Measurements from ENCODE around the gene SPEG. TPM values are rescaled to one million over a fixed set of nuclear protein-coding genes. Genes with fewer than 3 reads are reported as not detected.

The SPEG gene
- total RNA-seq, 1 donor from 2014 or later: 71.2 TPM

DNA sequence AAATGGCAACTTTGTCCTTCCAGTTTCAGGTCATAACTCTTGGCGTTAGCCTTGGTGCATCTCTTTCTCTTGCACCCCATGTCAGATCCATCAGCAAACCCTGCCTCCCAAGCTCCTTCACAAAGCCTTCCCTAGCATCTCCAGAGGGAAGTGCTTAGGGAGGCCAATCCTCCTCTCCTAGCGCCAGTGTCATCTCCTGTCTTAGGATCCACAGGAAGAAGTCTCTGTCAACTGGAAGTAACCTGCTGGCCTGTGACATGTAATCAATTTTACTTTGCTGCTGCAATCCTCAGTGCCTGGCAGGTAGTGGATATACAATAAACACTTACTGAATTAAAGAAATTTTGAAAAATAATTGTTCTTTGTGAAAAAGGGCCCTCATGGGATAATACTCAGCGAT, 39.0 kb upstream of the SPEG start:
- H4K20me1 ChIP-seq (ENCODE audit: insufficient read depth, low read length): no peaks in the 10 kb centered on the region
- H2AFZ ChIP-seq (ENCODE audit: low read depth, low read length): no peak overlapping the region
- no peak overlapping the region for H3K4me3 ChIP-seq (ENCODE audit: insufficient read depth, low read depth, low read length)
- no peak overlapping the region for H3K27ac ChIP-seq (ENCODE audit: low read depth, low read length)
- H3K4me3 Mint-ChIP-seq (ENCODE audit: unreplicated experiment): no peak overlapping the region
- FAIRE-seq: no peak
- peaks cover 11% of the 10 kb centered on the region for H3K27me3 Mint-ChIP-seq (ENCODE audit: low read depth, unreplicated experiment)
- H3K9ac ChIP-seq (ENCODE audit: low read length): no peak overlapping the region
- no peak for DNase-seq (ENCODE audit: low read depth)
- no peak overlapping the region for H3K27ac Mint-ChIP-seq (ENCODE audit: unreplicated experiment)
- H3K9me3 ChIP-seq (ENCODE audit: insufficient read depth, low read depth, low read length): no peaks in the 10 kb centered on the region
- no peak overlapping the region for H3K4me2 ChIP-seq (ENCODE audit: low read length)
- H3K27me3 ChIP-seq (ENCODE audit: insufficient read depth, low read length): no peaks in the 10 kb centered on the region
- H3K79me2 ChIP-seq (ENCODE audit: insufficient read depth, low read length): no peaks in the 10 kb centered on the region
- no peaks in the 10 kb centered on the region for H3K36me3 ChIP-seq (ENCODE audit: insufficient read depth, low read length)
- H3K4me1 Mint-ChIP-seq (ENCODE audit: low read depth, unreplicated experiment): peaks cover 13% of the 10 kb centered on the region
- H3K9me3 Mint-ChIP-seq (ENCODE audit: unreplicated experiment): no peaks in the 10 kb centered on the region
- H3K36me3 Mint-ChIP-seq (ENCODE audit: low read depth, unreplicated experiment): no peaks in the 10 kb centered on the region
- peaks cover 3% of the 10 kb centered on the region for H3K4me1 ChIP-seq (ENCODE audit: insufficient read depth, low read length)
- TF ChIP-seq EZH2 (IDR thresholded peaks at IDR 0.05; ENCODE audit: insufficient read depth, low read length): no peak
- TF ChIP-seq, protein P1, sequence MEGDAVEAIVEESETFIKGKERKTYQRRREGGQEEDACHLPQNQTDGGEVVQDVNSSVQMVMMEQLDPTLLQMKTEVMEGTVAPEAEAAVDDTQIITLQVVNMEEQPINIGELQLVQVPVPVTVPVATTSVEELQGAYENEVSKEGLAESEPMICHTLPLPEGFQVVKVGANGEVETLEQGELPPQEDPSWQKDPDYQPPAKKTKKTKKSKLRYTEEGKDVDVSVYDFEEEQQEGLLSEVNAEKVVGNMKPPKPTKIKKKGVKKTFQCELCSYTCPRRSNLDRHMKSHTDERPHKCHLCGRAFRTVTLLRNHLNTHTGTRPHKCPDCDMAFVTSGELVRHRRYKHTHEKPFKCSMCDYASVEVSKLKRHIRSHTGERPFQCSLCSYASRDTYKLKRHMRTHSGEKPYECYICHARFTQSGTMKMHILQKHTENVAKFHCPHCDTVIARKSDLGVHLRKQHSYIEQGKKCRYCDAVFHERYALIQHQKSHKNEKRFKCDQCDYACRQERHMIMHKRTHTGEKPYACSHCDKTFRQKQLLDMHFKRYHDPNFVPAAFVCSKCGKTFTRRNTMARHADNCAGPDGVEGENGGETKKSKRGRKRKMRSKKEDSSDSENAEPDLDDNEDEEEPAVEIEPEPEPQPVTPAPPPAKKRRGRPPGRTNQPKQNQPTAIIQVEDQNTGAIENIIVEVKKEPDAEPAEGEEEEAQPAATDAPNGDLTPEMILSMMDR (IDR thresholded peaks at IDR 0.05; ENCODE audit: insufficient read depth, low read depth, low read length): no peak

DNA sequence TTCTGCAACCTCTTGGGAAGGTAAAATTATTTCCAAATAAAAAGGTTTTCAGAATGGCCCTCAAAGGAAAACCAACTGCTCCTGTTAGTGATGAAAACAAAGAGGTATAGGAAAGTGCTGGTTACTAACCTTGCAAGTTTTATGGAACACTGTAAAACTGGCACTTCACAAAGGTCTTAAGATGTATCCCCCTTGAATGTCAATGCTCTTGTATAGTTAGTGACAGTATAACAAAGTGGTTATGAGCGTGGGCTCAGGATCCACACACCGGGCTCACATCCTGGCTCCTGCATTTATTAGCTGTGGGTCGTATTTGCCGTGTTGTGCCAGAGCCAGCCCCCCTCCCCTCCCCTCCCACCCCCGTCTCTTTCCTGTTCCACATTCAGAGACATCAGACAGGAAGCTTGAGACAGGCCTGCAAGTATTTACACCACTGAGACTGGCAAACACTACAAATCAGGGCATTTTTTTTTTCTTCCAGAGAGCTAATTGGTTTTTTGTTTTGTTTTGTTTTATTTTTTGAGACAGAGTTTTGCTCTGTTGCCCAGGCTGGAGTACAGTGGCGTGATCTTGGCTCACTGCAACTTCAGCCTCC, 37.7 kb upstream of the SPEG start:
- no peak overlapping the region for H3K9ac ChIP-seq (ENCODE audit: low read length)
- H3K27ac ChIP-seq (ENCODE audit: low read depth, low read length): no peak overlapping the region
- no peak overlapping the region for H3K4me2 ChIP-seq (ENCODE audit: low read length)
- Mint-ChIP-seq H3K27ac (ENCODE audit: unreplicated experiment) (no peak overlapping the region), H3K36me3 (ENCODE audit: low read depth, unreplicated experiment) (no peaks in the 10 kb centered on the region), H3K9me3 (ENCODE audit: unreplicated experiment) (no peaks in the 10 kb centered on the region), H3K27me3 (ENCODE audit: low read depth, unreplicated experiment) (peaks cover 11% of the 10 kb centered on the region), H3K4me1 (ENCODE audit: low read depth, unreplicated experiment) (peaks cover 13% of the 10 kb centered on the region), H3K4me3 (ENCODE audit: unreplicated experiment) (no peak overlapping the region)
- H3K4me1 ChIP-seq (ENCODE audit: insufficient read depth, low read length): peaks cover 3% of the 10 kb centered on the region
- no peaks in the 10 kb centered on the region for H3K27me3 ChIP-seq (ENCODE audit: insufficient read depth, low read length)
- no peak overlapping the region for H3K4me3 ChIP-seq (ENCODE audit: insufficient read depth, low read depth, low read length)
- no peaks in the 10 kb centered on the region for H3K9me3 ChIP-seq (ENCODE audit: insufficient read depth, low read depth, low read length)
- FAIRE-seq (no peak), DNase-seq (ENCODE audit: low read depth) (no peak)
- no peak for TF ChIP-seq EZH2 (IDR thresholded peaks at IDR 0.05; ENCODE audit: insufficient read depth, low read length)
- TF ChIP-seq, protein P1 (IDR thresholded peaks at IDR 0.05; ENCODE audit: insufficient read depth, low read depth, low read length): no peak
- no peaks in the 10 kb centered on the region for H3K79me2 ChIP-seq (ENCODE audit: insufficient read depth, low read length)
- no peak overlapping the region for H2AFZ ChIP-seq (ENCODE audit: low read depth, low read length)
- no peaks in the 10 kb centered on the region for H3K36me3 ChIP-seq (ENCODE audit: insufficient read depth, low read length)
- H4K20me1 ChIP-seq (ENCODE audit: insufficient read depth, low read length): no peaks in the 10 kb centered on the region

DNA sequence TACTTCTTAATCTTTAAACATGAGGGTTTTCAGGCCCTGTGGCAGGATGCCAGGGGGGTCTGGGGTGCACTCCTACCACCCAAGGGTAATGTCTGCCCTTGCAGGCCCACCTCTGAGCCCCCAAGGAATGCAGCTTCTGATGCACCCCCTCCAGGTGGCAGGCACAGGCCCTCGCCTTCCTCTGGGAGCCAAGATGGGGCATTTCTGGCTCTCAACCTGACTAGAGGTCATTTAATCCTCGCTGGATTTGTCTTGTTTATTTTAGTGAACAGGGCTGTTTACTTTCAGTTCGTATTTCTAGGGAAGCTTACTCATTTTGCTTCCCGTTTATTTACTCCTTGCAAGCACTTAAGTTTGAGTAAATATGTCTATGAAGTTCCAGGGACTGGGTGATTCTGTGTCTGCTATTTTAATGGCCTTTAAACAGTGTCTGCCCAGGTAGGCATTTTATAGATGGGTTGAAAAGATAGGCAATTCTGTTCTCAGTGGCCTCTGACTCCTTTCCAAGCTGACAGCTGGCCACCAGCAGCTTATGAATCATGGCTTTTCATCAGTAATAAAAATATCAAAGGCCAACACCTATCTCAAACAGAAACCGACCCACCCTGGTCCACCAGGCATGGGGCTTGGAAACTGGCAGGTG, 35.8 kb upstream of the SPEG start:
- TF ChIP-seq, protein P1 (IDR thresholded peaks at IDR 0.05; ENCODE audit: insufficient read depth, low read depth, low read length): no peak
- no peak for TF ChIP-seq EZH2 (IDR thresholded peaks at IDR 0.05; ENCODE audit: insufficient read depth, low read length)
- H3K27ac Mint-ChIP-seq (ENCODE audit: unreplicated experiment): no peak overlapping the region

More for the DNA sequence above, 35.8 kb upstream of the SPEG start:
- Histone ChIP-seq H3K36me3 (ENCODE audit: insufficient read depth, low read length) (no peaks in the 10 kb centered on the region), H3K4me3 (ENCODE audit: insufficient read depth, low read depth, low read length) (no peak overlapping the region), H3K27ac (ENCODE audit: low read depth, low read length) (no peak overlapping the region), H3K9ac (ENCODE audit: low read length) (no peak overlapping the region), H3K4me2 (ENCODE audit: low read length) (peak overlapping the region; percentile 37), H3K79me2 (ENCODE audit: insufficient read depth, low read length) (no peaks in the 10 kb centered on the region), H2AFZ (ENCODE audit: low read depth, low read length) (no peak overlapping the region), H3K9me3 (ENCODE audit: insufficient read depth, low read depth, low read length) (no peaks in the 10 kb centered on the region), H3K4me1 (ENCODE audit: insufficient read depth, low read length) (peaks cover 3% of the 10 kb centered on the region), H4K20me1 (ENCODE audit: insufficient read depth, low read length) (no peaks in the 10 kb centered on the region), H3K27me3 (ENCODE audit: insufficient read depth, low read length) (no peaks in the 10 kb centered on the region)
- DNase-seq (ENCODE audit: low read depth) (no peak), FAIRE-seq (no peak)
- Mint-ChIP-seq H3K4me1 (ENCODE audit: low read depth, unreplicated experiment) (peaks cover 23% of the 10 kb centered on the region), H3K27me3 (ENCODE audit: low read depth, unreplicated experiment) (peaks cover 6% of the 10 kb centered on the region), H3K4me3 (ENCODE audit: unreplicated experiment) (no peak overlapping the region), H3K9me3 (ENCODE audit: unreplicated experiment) (no peaks in the 10 kb centered on the region), H3K36me3 (ENCODE audit: low read depth, unreplicated experiment) (no peaks in the 10 kb centered on the region)
